Smooth muscle cell (in vitro differentiated cells): ENCODE data around the gene PBX3. TPM values are rescaled to one million over a fixed set of nuclear protein-coding genes. Genes with fewer than 3 reads are reported as not detected.

Source experiments
- DNase-seq: peaks from one replicate; lab custom pipeline; 2025; ENCODE audit not compliant: unreplicated experiment; lab: John Stamatoyannopoulos, UW
- H2AFZ ChIP-seq: fragments of 200-600 bp; sonication (generic); 2 replicates; pipeline ENCODE4 v1.6.0; 2016; ENCODE audit warnings: antibody characterized with exemption, low read depth, mild to moderate bottlenecking
- H3F3A ChIP-seq: fragments of 200-600 bp; sonication (generic); 2 replicates; pipeline ENCODE4 v1.6.0; 2017; ENCODE audit warnings: antibody characterized with exemption, low read depth
- H3K27ac ChIP-seq: fragments of 200-600 bp; sonication (generic); 2 replicates; pipeline ENCODE4 v1.5.1; 2016; ENCODE audit warnings: low read depth, mild to moderate bottlenecking
- H3K27me3 ChIP-seq: fragments of 200-600 bp; sonication (generic); 2 replicates; pipeline ENCODE4 v1.6.1; 2016; ENCODE audit warnings: low read depth, mild to moderate bottlenecking
- H3K36me3 ChIP-seq: fragments of 200-600 bp; sonication (generic); 2 replicates; pipeline ENCODE4 v1.5.1; 2016; ENCODE audit warnings: low read depth
- H3K4me1 ChIP-seq: fragments of 200-600 bp; sonication (generic); 2 replicates; pipeline ENCODE4 v1.5.1; 2016; ENCODE audit warnings: low read depth
- H3K4me2 ChIP-seq: fragments of 200-600 bp; sonication (generic); 2 replicates; pipeline ENCODE4 v1.6.0; 2016; ENCODE audit warnings: mild to moderate bottlenecking
- H3K4me3 ChIP-seq: fragments of 200-600 bp; sonication (generic); 2 replicates; pipeline ENCODE4 v1.5.1; 2016; ENCODE audit warnings: mild to moderate bottlenecking
- H3K79me2 ChIP-seq: fragments of 200-600 bp; sonication (generic); 2 replicates; pipeline ENCODE4 v1.6.0; 2016; ENCODE audit warnings: low read depth, mild to moderate bottlenecking
- H3K9ac ChIP-seq: fragments of 200-600 bp; sonication (generic); 2 replicates; pipeline ENCODE4 v1.6.0; 2016; ENCODE audit warnings: low read depth
- H3K9me3 ChIP-seq: fragments of 200-600 bp; sonication (generic); replicated peaks from 2 replicates; pipeline ENCODE4 v1.5.1; 2016; ENCODE audit warnings: low read depth
- H4K20me1 ChIP-seq: fragments of 200-600 bp; sonication (generic); 2 replicates; pipeline ENCODE4 v1.6.0; 2016; ENCODE audit warnings: low read depth
- CTCF ChIP-seq: fragments of 200-600 bp; sonication (generic); IDR thresholded peaks from 2 replicates; pipeline ENCODE4 v1.5.1; 2017; ENCODE audit warnings: borderline replicate concordance, mild to moderate bottlenecking, antibody characterized with exemption; ENCODE audit not compliant: insufficient read depth, poor library complexity, severe bottlenecking
- WGBS: methylation state at CpG from one replicate; pipeline ENCODE4 v1.1.7; 2016; ENCODE audit warnings: low lambda C conversion rate; 5-methylcytosine and 5-hydroxymethylcytosine counted together
- polyA plus RNA-seq: library from polyadenylated mRNA; unstranded; fragments of >200 nt; fragmentation: Nextera tagmentation; extraction: Ambion mirVana; gene quantifications from 2 replicates; pipeline ENCODE4 v1.2.1, GENCODE V29; 2016
- total RNA-seq: library from RNA; depleted of rRNA; stranded (reverse); fragments of >200 nt; gene quantifications from 2 replicates; pipeline ENCODE4 v1.2.3, GENCODE V29; 2014

Gene PBX3
- total and polyA plus RNA-seq, 2 experiments from 2014 or later = 15.3 to 34.6 TPM

- H2AFZ ChIP-seq = no peak overlapping the region
- H3K9me3 ChIP-seq = no peaks in the 10 kb centered on the region
- no peak overlapping the region for H3K4me2 ChIP-seq
- no peaks in the 10 kb centered on the region for H3F3A ChIP-seq
- DNase-seq = no peak
- no peaks in the 10 kb centered on the region for H4K20me1 ChIP-seq
- no peaks in the 10 kb centered on the region for H3K27me3 ChIP-seq
- H3K27ac ChIP-seq = no peak overlapping the region
- no peaks in the 10 kb centered on the region for H3K4me1 ChIP-seq
- H3K79me2 ChIP-seq = no peaks in the 10 kb centered on the region
- no peak overlapping the region for H3K9ac ChIP-seq
- 87% methylated on average over 14 of the region's 14 CpGs for WGBS
- TF ChIP-seq CTCF = no peak
- H3K36me3 ChIP-seq = no peaks in the 10 kb centered on the region
- H3K4me3 ChIP-seq = no peak overlapping the region
Measured at GRCh38 chr9:125985142-125985997, 238.2 kb downstream of the PBX3 start.

GRCh38 chr9:125985998-125986655, 239.0 kb downstream of the PBX3 start:
- Histone ChIP-seq H3K4me3 (no peak overlapping the region), H3K36me3 (no peaks in the 10 kb centered on the region), H3K79me2 (no peaks in the 10 kb centered on the region), H3K4me2 (no peak overlapping the region), H4K20me1 (no peaks in the 10 kb centered on the region), H3K9ac (no peak overlapping the region), H2AFZ (no peak overlapping the region), H3K9me3 (no peaks in the 10 kb centered on the region), H3K27me3 (no peaks in the 10 kb centered on the region), H3K4me1 (no peaks in the 10 kb centered on the region), H3F3A (no peaks in the 10 kb centered on the region), H3K27ac (no peak overlapping the region)
- no peak for TF ChIP-seq CTCF
- DNase-seq = no peak
- whole genome bisulfite sequencing = 85% methylated on average over 17 of the region's 17 CpGs

GRCh38 chr9:125986966-125987365, 239.8 kb downstream of the PBX3 start:
- no peak for DNase-seq
- TF ChIP-seq CTCF = no peak
- no peaks in the 10 kb centered on the region for H3F3A ChIP-seq
- H4K20me1 ChIP-seq = no peaks in the 10 kb centered on the region
- H3K9me3 ChIP-seq = no peaks in the 10 kb centered on the region
- no peaks in the 10 kb centered on the region for H3K4me1 ChIP-seq
- H3K36me3 ChIP-seq = no peaks in the 10 kb centered on the region
- no peak overlapping the region for H3K4me3 ChIP-seq
- H3K27me3 ChIP-seq = no peaks in the 10 kb centered on the region
- H3K9ac ChIP-seq = no peak overlapping the region
- 92% methylated on average over 3 of the region's 3 CpGs for WGBS
- H3K4me2 ChIP-seq = no peak overlapping the region
- no peak overlapping the region for H2AFZ ChIP-seq
- no peaks in the 10 kb centered on the region for H3K79me2 ChIP-seq
- H3K27ac ChIP-seq = no peak overlapping the region

GRCh38 chr9:125987420-125987819, 240.2 kb downstream of the PBX3 start:
- Histone ChIP-seq H3K4me3 (no peak overlapping the region), H4K20me1 (no peaks in the 10 kb centered on the region), H3K4me2 (no peak overlapping the region), H3K36me3 (no peaks in the 10 kb centered on the region), H3K79me2 (no peaks in the 10 kb centered on the region), H3K27ac (no peak overlapping the region), H3F3A (no peaks in the 10 kb centered on the region), H3K4me1 (no peaks in the 10 kb centered on the region), H3K9me3 (no peaks in the 10 kb centered on the region), H2AFZ (no peak overlapping the region), H3K27me3 (no peaks in the 10 kb centered on the region), H3K9ac (no peak overlapping the region)
- no peak for TF ChIP-seq CTCF
- no peak for DNase-seq
- WGBS = 91% methylated on average over 5 of the region's 5 CpGs
